Liver (tissue), 9 donors: Measurements from ENCODE around the gene MOV10. TPM values are rescaled to one million over a fixed set of nuclear protein-coding genes. Genes with fewer than 3 reads are reported as not detected.

ENCODE experiments used
- DNase-seq: peaks from one replicate; pipeline ENCODE4 v3.0.0-alpha.2; 2017; ENCODE audit warnings: low spot score
- H3K27ac ChIP-seq, 2 donors: one replicate each; pipeline ENCODE4 v1.7.0; 2013; ENCODE audit warnings: inconsistent platforms in 2 of 2, low read length in 2 of 2, control low read depth in 1 of 2, low read depth in 1 of 2, mild to moderate bottlenecking in 1 of 2
- H3K27me3 ChIP-seq, 4 donors: one replicate each; pipeline versions ENCODE4 v1.6.1 to v1.7.0; 2013; ENCODE audit warnings: low read length in 3 of 4, inconsistent platforms in 1 of 4, mild to moderate bottlenecking in 1 of 4, moderate library complexity in 1 of 4; ENCODE audit not compliant: control insufficient read depth in 4 of 4, insufficient read depth in 4 of 4
- H3K36me3 ChIP-seq, 4 donors: one replicate each; pipeline versions ENCODE4 v1.6.1 to v1.7.0; 2013; ENCODE audit warnings: low read length in 3 of 4, mild to moderate bottlenecking in 3 of 4, low read depth in 1 of 4, moderate library complexity in 1 of 4; ENCODE audit not compliant: control insufficient read depth in 4 of 4, insufficient read depth in 3 of 4
- H3K4me1 ChIP-seq, 4 donors: one replicate each; pipeline versions ENCODE4 v1.6.1 to v1.7.0; 2013; ENCODE audit warnings: low read length in 3 of 4, mild to moderate bottlenecking in 3 of 4, moderate library complexity in 1 of 4; ENCODE audit not compliant: control insufficient read depth in 4 of 4, insufficient read depth in 4 of 4
- H3K4me3 ChIP-seq, 3 donors: one replicate each; pipeline versions ENCODE4 v1.6.1 to v1.7.0; 2013; ENCODE audit warnings: low read length in 3 of 3, control low read depth in 1 of 3, low read depth in 1 of 3, mild to moderate bottlenecking in 1 of 3
- H3K9ac ChIP-seq, 2 donors: one replicate each; pipeline ENCODE4 v1.7.0; 2013; ENCODE audit warnings: low read length in 2 of 2, mild to moderate bottlenecking in 2 of 2, moderate library complexity in 2 of 2, control low read depth in 1 of 2, low read depth in 1 of 2
- H3K9me3 ChIP-seq, 4 donors: one replicate each; pipeline versions ENCODE4 v1.6.1 to v1.7.0; 2013; ENCODE audit warnings: low read length in 3 of 4; ENCODE audit not compliant: control insufficient read depth in 4 of 4
- ATF3 ChIP-seq: IDR thresholded peaks from 2 replicates; pipeline ENCODE4 v1.6.1; 2016; ENCODE audit warnings: antibody characterized with exemption
- CTCF ChIP-seq: fragments of 150-350 bp; IDR thresholded peaks from 2 replicates; pipeline ENCODE4 v1.5.1; 2017; ENCODE audit warnings: improper control_type of control experiment, low read depth, low read length; ENCODE audit not compliant: missing input control
- EGR1 ChIP-seq, 2 donors: IDR thresholded peaks; 2 replicates each; pipeline ENCODE4 v1.6.1; 2016 to 2018; ENCODE audit warnings: antibody characterized with exemption in 2 of 2, low read depth in 2 of 2
- FOXA1 ChIP-seq: IDR thresholded peaks from 2 replicates; pipeline ENCODE4 v1.6.1; 2016; ENCODE audit warnings: antibody characterized with exemption
- FOXA2 ChIP-seq: IDR thresholded peaks from 2 replicates; pipeline ENCODE4 v1.6.1; 2016; ENCODE audit warnings: antibody characterized with exemption
- GABPA ChIP-seq, 2 donors: IDR thresholded peaks in 1 of 2; conservative IDR thresholded peaks in 1 of 2; 2 replicates each; pipeline ENCODE4 v1.6.1; 2016; ENCODE audit warnings: antibody characterized with exemption in 2 of 2, mild to moderate bottlenecking in 1 of 2, moderate library complexity in 1 of 2
- HNF4A ChIP-seq, 2 donors: conservative IDR thresholded peaks; 2 replicates each; pipeline ENCODE4 v1.6.1; 2016; ENCODE audit warnings: antibody characterized with exemption in 2 of 2, mild to moderate bottlenecking in 2 of 2
- HNF4G ChIP-seq: IDR thresholded peaks from 2 replicates; pipeline ENCODE4 v1.6.1; 2016; ENCODE audit warnings: antibody characterized with exemption
- JUND ChIP-seq, 2 donors: IDR thresholded peaks; 2 replicates each; pipeline ENCODE4 v1.6.1; 2016; ENCODE audit warnings: antibody characterized with exemption in 2 of 2
- MAX ChIP-seq: IDR thresholded peaks from 2 replicates; pipeline ENCODE4 v1.6.1; 2016; ENCODE audit warnings: antibody characterized with exemption
- NR2F2 ChIP-seq: IDR thresholded peaks from 2 replicates; pipeline ENCODE4 v1.6.1; 2016; ENCODE audit warnings: antibody characterized with exemption
- RAD21 ChIP-seq, 2 donors: IDR thresholded peaks; 2 replicates each; pipeline ENCODE4 v1.6.1; 2016; ENCODE audit warnings: antibody characterized with exemption in 2 of 2, mild to moderate bottlenecking in 2 of 2
- REST ChIP-seq: IDR thresholded peaks from 2 replicates; pipeline ENCODE4 v1.6.1; 2016; ENCODE audit warnings: antibody characterized with exemption, mild to moderate bottlenecking
- RXRA ChIP-seq, 2 donors: IDR thresholded peaks; 2 replicates each; pipeline ENCODE4 v1.6.1; 2017 to 2018; ENCODE audit warnings: antibody characterized with exemption in 2 of 2, mild to moderate bottlenecking in 1 of 2
- SP1 ChIP-seq: IDR thresholded peaks from 2 replicates; pipeline ENCODE4 v1.6.1; 2018; ENCODE audit warnings: antibody characterized with exemption, mild to moderate bottlenecking
- YY1 ChIP-seq: IDR thresholded peaks from 2 replicates; pipeline ENCODE4 v1.6.1; 2016; ENCODE audit warnings: antibody characterized with exemption, mild to moderate bottlenecking
- ZBTB33 ChIP-seq: IDR thresholded peaks from 2 replicates; pipeline ENCODE4 v1.6.1; 2016; ENCODE audit warnings: antibody characterized with exemption
- WGBS: extraction: QIAGEN DNeasy Blood & Tissue Kit; methylation state at CpG from one replicate; pipeline ENCODE4 v1.1.7; 2013; 5-methylcytosine and 5-hydroxymethylcytosine counted together
- polyA plus RNA-seq, 2 donors: library from polyadenylated mRNA; stranded (reverse) in 1 of 2; unstranded in 1 of 2; fragments of 200-250 nt in 1 of 2; fragments of >200 nt in 1 of 2; fragmentation: Nextera tagmentation in 1 of 2; extraction: Ambion mirVana in 1 of 2; gene quantifications; one replicate each; pipeline versions ENCODE4 v1.2.1 to v1.2.3, GENCODE V29; 2013 to 2015
- total RNA-seq, 2 donors: library from RNA; depleted of rRNA; stranded (reverse); fragments of >200 nt; gene quantifications; one replicate each; pipeline ENCODE4 v1.2.3, GENCODE V29; 2014
- donor health status: healthy.
- donor health status: healthy.
- donor health status: healthy.
- donor health status: healthy.
- donor health status: healthy.

MOV10 gene
- total and polyA plus RNA-seq, 4 donors, result 32.0 to 36.8 (median 33.7) TPM

GRCh38 chr1:112677501-112677900, 3.0 kb downstream of the MOV10 start:
- WGBS, result 98% methylated on average over 4 of the region's 4 CpGs
- Histone ChIP-seq H3K36me3 (no peaks in the 10 kb centered on the region), H3K9ac (no peak overlapping the region), H3K9me3 (no peaks in the 10 kb centered on the region), H3K27me3 (no peaks in the 10 kb centered on the region), H3K4me1 (peaks cover 0 to 26% (median 21%) of the 10 kb centered on the region in 4 donors), H3K4me3 (no peak overlapping the region), H3K27ac (no peak overlapping the region)
- TF ChIP-seq REST (no peak), RXRA (IDR thresholded peaks at IDR 0.05) (no peak), ZBTB33 (no peak)
- no peak for DNase-seq

GRCh38 chr1:112678605-112679004, 4.1 kb downstream of the MOV10 start:
- no peaks in the 10 kb centered on the region for H3K9me3 ChIP-seq
- no peak for DNase-seq
- no peaks in the 10 kb centered on the region for H3K27me3 ChIP-seq
- no peak overlapping the region for H3K27ac ChIP-seq
- no peak overlapping the region for H3K9ac ChIP-seq
- TF ChIP-seq ZBTB33, result no peak
- no peak for TF ChIP-seq CTCF
- no peak for TF ChIP-seq RXRA (IDR thresholded peaks at IDR 0.05)
- TF ChIP-seq FOXA2, result no peak
- TF ChIP-seq MAX, result no peak
- no peak for TF ChIP-seq HNF4G
- no peak for TF ChIP-seq SP1
- no peak for TF ChIP-seq GABPA (IDR thresholded peaks at IDR 0.05 in 1 of 2, conservative IDR thresholded peaks at IDR 0.05 in 1 of 2)
- TF ChIP-seq ATF3, result no peak
- no peak for TF ChIP-seq NR2F2
- TF ChIP-seq JUND (IDR thresholded peaks at IDR 0.05), result no peak
- TF ChIP-seq HNF4A (conservative IDR thresholded peaks at IDR 0.05), result no peak
- TF ChIP-seq FOXA1, result no peak
- TF ChIP-seq YY1, result no peak
- TF ChIP-seq EGR1 (IDR thresholded peaks at IDR 0.05; ENCODE audit: low read depth in 2 of 2), result no peak
- TF ChIP-seq RAD21 (IDR thresholded peaks at IDR 0.05), result no peak
- TF ChIP-seq REST, result no peak
- WGBS, result 95% methylated on average over 3 of the region's 3 CpGs
- H3K36me3 ChIP-seq, result no peaks in the 10 kb centered on the region
- no peak overlapping the region for H3K4me3 ChIP-seq
- peaks cover 0 to 21% (median 15%) of the 10 kb centered on the region in 4 donors for H3K4me1 ChIP-seq
